Measurements from ENCODE around the gene PRSS37. TPM values are rescaled to one million over a fixed set of nuclear protein-coding genes. Genes with fewer than 3 reads are reported as not detected.

Gene PRSS37, protein sequence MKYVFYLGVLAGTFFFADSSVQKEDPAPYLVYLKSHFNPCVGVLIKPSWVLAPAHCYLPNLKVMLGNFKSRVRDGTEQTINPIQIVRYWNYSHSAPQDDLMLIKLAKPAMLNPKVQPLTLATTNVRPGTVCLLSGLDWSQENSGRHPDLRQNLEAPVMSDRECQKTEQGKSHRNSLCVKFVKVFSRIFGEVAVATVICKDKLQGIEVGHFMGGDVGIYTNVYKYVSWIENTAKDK
- total RNA-seq, result not detected in 2 replicates
- long read RNA-seq, result 0 reads

DNA sequence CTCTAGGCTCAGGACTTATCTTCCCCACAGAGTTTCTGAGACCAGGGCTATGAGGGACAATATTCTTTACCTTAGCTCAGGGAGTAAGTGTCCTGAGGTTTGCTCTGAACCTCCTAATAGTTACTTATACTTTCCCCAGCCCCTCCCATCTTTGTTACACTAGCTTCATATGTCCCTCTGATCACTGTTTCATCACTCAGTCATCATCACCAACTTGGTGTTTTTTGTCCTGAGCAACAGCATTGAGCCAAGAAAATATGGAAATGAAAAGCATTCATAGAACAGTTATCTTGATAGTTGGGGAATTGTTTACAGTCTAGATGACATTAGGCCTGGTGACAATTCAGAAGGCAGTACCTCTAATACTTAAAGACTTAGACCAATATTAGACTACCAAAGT lies at the start of gene PRSS37:
Gene PRSS37 (minus strand): TSS at position 101 of the 400 bp plus-strand sequence. CDS start 436 bp downstream, outside the sequence.
- Mint-ChIP-seq H3K27me3 (ENCODE audit: unreplicated experiment) (no peaks in the 10 kb centered on the region), H3K4me3 (ENCODE audit: unreplicated experiment) (no peak within 1 kb of the TSS), H3K27ac (ENCODE audit: unreplicated experiment) (no peak within 1 kb of the TSS), H3K36me3 (ENCODE audit: unreplicated experiment) (no peaks in the 10 kb centered on the region), H3K4me1 (ENCODE audit: unreplicated experiment) (no peaks in the 10 kb centered on the region), H3K9me3 (ENCODE audit: unreplicated experiment) (no peaks in the 10 kb centered on the region)
- TF ChIP-seq, protein P1, sequence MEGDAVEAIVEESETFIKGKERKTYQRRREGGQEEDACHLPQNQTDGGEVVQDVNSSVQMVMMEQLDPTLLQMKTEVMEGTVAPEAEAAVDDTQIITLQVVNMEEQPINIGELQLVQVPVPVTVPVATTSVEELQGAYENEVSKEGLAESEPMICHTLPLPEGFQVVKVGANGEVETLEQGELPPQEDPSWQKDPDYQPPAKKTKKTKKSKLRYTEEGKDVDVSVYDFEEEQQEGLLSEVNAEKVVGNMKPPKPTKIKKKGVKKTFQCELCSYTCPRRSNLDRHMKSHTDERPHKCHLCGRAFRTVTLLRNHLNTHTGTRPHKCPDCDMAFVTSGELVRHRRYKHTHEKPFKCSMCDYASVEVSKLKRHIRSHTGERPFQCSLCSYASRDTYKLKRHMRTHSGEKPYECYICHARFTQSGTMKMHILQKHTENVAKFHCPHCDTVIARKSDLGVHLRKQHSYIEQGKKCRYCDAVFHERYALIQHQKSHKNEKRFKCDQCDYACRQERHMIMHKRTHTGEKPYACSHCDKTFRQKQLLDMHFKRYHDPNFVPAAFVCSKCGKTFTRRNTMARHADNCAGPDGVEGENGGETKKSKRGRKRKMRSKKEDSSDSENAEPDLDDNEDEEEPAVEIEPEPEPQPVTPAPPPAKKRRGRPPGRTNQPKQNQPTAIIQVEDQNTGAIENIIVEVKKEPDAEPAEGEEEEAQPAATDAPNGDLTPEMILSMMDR (IDR thresholded peaks at IDR 0.05), result no peak
- DNase-seq (ENCODE audit: extremely low spot score, unreplicated experiment), result no peak

DNA sequence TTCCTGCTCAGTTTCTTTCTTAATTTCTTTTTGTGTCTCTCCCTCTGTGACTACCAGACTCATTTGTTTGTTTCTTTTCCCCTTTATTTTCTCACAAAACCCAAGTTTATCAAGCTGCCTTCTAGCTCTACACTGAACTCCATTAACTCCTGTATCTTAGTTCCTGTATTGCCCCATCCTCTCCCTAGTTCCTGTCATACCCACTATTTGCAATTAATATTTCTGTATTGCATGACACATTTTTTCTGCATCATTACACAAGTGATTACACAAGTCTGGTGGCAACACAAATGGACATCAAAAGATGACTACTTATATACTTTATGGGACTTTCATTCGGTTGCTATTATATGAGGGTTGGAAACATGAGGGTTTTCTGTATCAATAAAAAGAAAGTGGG lies 48.0 kb upstream of the PRSS37 start:
- Mint-ChIP-seq H3K36me3 (ENCODE audit: unreplicated experiment) (no peaks in the 10 kb centered on the region), H3K4me1 (ENCODE audit: unreplicated experiment) (no peaks in the 10 kb centered on the region), H3K4me3 (ENCODE audit: unreplicated experiment) (no peak overlapping the region), H3K9me3 (ENCODE audit: unreplicated experiment) (peaks cover 3% of the 10 kb centered on the region), H3K27me3 (ENCODE audit: unreplicated experiment) (no peaks in the 10 kb centered on the region), H3K27ac (ENCODE audit: unreplicated experiment) (no peak overlapping the region)
- TF ChIP-seq, protein P1 (IDR thresholded peaks at IDR 0.05), result no peak
- no peak for DNase-seq (ENCODE audit: extremely low spot score, unreplicated experiment)

DNA sequence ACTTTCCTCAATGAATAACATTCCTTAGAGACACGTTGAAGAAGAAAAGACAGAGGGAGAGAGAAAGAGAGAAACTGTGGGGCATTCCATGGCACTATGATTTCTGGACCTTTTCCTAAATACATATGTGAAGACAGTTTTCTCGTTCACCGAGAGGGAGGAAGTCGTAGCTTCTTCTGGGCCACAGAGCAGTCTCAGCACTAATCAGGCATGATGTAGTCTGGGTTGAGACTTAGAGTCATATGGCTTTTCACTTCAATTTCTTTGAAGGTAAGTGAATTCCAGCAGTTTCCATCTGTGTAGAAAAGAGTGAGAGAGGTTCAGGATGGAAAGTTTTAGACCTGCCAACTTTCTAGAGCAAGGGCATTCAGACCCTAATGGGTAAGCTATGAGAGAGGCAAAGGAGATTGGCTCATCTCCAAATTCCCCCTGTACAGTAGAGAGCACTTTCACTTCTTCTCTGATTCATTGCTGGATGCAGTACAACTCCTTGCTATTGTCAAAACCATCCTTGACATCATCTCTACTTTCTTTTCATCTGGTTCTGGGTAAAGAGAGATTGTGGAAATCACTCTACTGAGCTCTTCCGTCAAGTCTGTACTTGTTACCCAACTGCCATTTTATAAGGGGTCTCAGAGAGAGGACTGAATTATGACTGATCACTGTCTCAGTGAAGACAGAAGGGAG lies 43.4 kb upstream of the PRSS37 start:
- Mint-ChIP-seq H3K9me3 (ENCODE audit: unreplicated experiment) (peaks cover 4% of the 10 kb centered on the region), H3K4me3 (ENCODE audit: unreplicated experiment) (no peak overlapping the region), H3K36me3 (ENCODE audit: unreplicated experiment) (no peaks in the 10 kb centered on the region), H3K27ac (ENCODE audit: unreplicated experiment) (no peak overlapping the region), H3K27me3 (ENCODE audit: unreplicated experiment) (no peaks in the 10 kb centered on the region), H3K4me1 (ENCODE audit: unreplicated experiment) (no peaks in the 10 kb centered on the region)
- TF ChIP-seq, protein P1 (IDR thresholded peaks at IDR 0.05), result no peak
- DNase-seq (ENCODE audit: extremely low spot score, unreplicated experiment), result no peak

DNA sequence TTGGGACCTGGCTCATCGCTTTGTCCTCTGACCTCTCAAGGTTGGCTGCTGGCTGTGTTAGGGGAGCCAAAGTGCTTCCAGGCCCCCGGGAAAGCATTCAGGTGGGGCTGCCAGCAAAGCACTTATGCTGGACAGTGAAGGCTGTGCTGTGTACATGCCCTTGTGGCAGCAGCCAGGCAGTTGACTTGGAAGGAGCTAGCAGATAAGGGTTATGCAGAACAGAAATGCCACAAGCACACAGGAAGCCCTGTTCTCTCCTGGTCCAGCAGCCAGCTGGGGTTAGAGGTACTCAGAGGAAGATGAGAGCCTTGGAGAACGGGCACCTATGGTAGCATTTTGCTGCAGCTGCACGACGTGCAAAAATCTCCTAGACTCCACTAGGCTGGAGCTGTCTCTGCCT lies 39.7 kb upstream of the PRSS37 start:
- H3K9me3 Mint-ChIP-seq (ENCODE audit: unreplicated experiment), result peaks cover 4% of the 10 kb centered on the region
- no peaks in the 10 kb centered on the region for H3K36me3 Mint-ChIP-seq (ENCODE audit: unreplicated experiment)
- no peaks in the 10 kb centered on the region for H3K27me3 Mint-ChIP-seq (ENCODE audit: unreplicated experiment)
- no peaks in the 10 kb centered on the region for H3K4me1 Mint-ChIP-seq (ENCODE audit: unreplicated experiment)
- H3K4me3 Mint-ChIP-seq (ENCODE audit: unreplicated experiment), result no peak overlapping the region
- TF ChIP-seq, protein P1 (IDR thresholded peaks at IDR 0.05), result no peak
- H3K27ac Mint-ChIP-seq (ENCODE audit: unreplicated experiment), result no peak overlapping the region
- no peak for DNase-seq (ENCODE audit: extremely low spot score, unreplicated experiment)

DNA sequence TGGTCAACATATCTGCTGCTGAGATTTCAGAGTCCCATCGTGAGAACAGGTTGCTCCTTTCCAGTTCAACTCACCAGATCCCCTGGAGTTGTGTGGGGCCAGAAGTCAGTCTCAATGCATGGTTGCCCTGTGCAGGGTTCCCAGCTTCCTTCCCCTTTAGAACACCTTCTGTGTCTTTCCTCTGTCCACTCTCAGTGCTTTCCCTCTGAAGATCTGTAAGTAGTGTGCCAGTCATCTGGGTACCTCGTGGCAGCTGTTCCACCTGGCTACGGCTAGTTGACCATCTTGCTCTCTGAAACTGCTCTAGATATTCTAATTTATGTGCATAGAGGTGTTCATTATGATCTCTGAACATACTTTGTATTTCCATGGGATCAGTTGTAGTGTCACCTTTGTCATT lies 36.1 kb upstream of the PRSS37 start:
- no peaks in the 10 kb centered on the region for H3K36me3 Mint-ChIP-seq (ENCODE audit: unreplicated experiment)
- TF ChIP-seq, protein P1 (IDR thresholded peaks at IDR 0.05), result no peak
- H3K4me1 Mint-ChIP-seq (ENCODE audit: unreplicated experiment), result no peaks in the 10 kb centered on the region
- DNase-seq (ENCODE audit: extremely low spot score, unreplicated experiment), result no peak
- H3K27ac Mint-ChIP-seq (ENCODE audit: unreplicated experiment), result no peak overlapping the region
- no peaks in the 10 kb centered on the region for H3K9me3 Mint-ChIP-seq (ENCODE audit: unreplicated experiment)
- no peak overlapping the region for H3K4me3 Mint-ChIP-seq (ENCODE audit: unreplicated experiment)
- no peaks in the 10 kb centered on the region for H3K27me3 Mint-ChIP-seq (ENCODE audit: unreplicated experiment)
